GM18951 (cell line): ENCODE measurements around the gene CCDC190.

Source experiments
- POLR2A ChIP-seq: IDR thresholded peaks from 4 replicates; pipeline ENCODE4 v1.6.1; 2011; ENCODE audit warnings: mild to moderate bottlenecking; ENCODE audit not compliant: insufficient read length, insufficient read depth; ENCODE audit errors: extremely low read depth
- in situ Hi-C: fragments of 300-500 bp; cut with MboI; formaldehyde crosslinking; loops from one replicate; pipeline ENCODE4 v1.12.0; 2022; ENCODE audit warnings: low sequenced_read_pairs, mixed read lengths, inconsistent platforms; ENCODE audit not compliant: unreplicated experiment

The CCDC190 gene, protein sequence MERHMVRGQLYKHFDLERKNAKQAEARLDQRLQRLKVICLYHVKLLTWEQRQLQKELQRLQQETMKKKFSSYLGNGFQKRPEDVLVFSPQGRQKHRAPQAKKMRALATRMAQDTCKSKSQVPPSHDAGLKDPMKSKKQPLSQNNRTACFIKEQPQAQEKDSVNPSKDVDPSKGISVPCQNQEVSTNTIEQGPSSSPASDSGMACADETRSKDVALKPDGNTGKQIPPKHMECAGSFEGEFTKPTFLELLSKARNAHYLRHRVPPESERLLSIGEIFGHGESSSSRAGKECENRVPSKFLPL

DNA sequence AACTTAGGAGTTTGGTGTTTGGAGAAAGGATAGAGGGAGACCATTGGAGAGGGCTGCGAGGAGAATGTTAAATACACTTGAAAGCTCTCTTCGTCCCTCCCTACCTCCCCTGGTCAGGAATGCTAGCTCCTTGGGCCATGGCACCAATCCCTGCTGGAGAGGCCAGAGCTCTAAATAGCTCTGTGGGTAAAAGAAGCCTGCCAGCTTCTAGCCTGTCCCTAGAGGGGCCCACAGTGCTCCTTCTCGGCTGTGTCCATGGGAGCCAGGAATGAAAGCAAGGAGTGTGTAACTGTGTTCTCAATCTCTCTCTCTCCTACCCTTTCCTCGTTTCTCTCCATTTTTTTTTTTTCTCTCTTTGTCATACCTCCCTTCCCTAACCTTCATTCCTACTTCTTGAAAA is at the start of gene CCDC190:
Gene CCDC190 (minus strand): TSS at position 75 of the 400 bp plus-strand sequence. CDS start 1,529 bp downstream, outside the sequence.
- TF ChIP-seq POLR2A = no peak
- in situ Hi-C loops = loop anchor here (25.0 kb wide), 1 partner anchor 326 kb away; no protein-coding TSS in a partner anchor

DNA sequence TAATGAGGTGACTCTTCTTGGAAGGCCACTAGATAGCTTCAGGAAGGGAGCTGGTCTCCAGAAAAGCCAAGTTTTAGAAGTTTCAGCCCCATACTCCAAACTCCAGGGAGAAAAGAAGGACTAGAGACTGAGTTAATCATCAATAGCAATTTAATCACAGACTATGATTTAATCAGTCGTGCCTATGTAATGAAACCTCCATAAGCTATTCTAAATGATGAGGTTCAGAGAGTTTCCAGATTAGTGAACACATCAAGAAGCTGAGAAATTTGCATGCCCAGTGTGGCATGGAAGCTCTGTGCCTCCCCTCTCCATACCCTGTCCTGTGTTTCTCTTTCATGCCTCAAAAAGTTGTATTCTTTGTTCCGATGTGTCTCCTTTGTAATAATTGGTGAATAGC is 49.2 kb upstream of the CCDC190 start:
- no peak for TF ChIP-seq POLR2A

DNA sequence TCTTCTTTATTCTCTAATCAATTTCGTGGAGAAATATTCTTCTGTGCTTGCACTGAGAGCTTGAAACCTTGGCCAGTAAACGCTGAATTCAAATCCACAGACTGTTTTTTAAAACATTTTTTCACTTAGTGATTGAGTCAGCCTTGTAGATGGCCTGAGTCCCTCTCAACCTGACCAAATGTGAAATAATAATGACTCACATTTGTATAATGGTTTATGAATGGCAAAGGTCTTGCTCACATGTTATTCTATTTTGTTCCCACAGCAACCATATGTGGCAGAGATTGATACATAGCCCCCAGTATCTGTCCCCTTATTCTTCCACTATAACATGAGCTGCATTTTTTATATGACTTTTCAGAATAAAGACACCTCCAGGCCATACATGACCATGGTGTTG is 47.8 kb upstream of the CCDC190 start:
- TF ChIP-seq POLR2A = no peak
- in situ Hi-C loops = no loop called here

More for the DNA sequence above, 49.2 kb upstream of the CCDC190 start:
- in situ Hi-C loops = no loop called here

DNA sequence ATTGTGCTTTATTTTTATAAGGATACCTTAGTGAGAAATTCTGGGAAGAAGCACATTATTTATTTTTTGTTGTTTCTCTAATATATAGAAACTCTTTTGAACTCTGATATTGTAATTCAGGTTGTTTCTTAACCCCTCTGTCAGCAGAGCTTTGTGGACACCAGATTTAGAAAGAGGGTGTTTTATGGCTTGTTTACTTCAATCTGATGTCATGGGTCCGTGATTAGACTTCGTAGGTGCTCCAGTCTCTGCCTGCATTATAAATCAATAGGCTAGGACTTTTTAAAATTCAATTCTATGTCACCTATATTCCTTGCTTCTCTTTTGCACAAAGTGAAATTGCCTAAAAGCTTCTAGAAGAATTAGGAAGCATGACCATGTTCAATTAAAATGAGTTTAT is 47.3 kb upstream of the CCDC190 start:
- in situ Hi-C loops = no loop called here
- TF ChIP-seq POLR2A = no peak

DNA sequence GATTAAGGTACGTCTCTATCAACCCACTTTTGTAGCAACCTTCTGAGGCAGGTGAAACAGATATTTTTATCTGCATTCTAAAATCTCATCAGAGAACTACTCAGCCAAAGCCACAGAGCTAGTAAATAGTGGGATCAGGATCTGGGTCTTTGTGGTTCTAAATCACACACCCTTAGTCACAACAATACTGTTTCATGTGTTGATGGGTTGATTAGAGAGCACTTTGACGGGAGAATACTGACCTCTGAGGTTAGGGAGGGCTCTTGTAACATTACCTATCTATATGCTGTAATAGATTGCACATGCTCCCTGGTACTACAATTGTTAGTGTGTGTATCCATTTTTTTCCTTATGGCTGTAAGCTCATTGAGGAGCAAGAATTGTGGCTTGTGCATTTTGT is 45.5 kb upstream of the CCDC190 start:
- in situ Hi-C loops = no loop called here

DNA sequence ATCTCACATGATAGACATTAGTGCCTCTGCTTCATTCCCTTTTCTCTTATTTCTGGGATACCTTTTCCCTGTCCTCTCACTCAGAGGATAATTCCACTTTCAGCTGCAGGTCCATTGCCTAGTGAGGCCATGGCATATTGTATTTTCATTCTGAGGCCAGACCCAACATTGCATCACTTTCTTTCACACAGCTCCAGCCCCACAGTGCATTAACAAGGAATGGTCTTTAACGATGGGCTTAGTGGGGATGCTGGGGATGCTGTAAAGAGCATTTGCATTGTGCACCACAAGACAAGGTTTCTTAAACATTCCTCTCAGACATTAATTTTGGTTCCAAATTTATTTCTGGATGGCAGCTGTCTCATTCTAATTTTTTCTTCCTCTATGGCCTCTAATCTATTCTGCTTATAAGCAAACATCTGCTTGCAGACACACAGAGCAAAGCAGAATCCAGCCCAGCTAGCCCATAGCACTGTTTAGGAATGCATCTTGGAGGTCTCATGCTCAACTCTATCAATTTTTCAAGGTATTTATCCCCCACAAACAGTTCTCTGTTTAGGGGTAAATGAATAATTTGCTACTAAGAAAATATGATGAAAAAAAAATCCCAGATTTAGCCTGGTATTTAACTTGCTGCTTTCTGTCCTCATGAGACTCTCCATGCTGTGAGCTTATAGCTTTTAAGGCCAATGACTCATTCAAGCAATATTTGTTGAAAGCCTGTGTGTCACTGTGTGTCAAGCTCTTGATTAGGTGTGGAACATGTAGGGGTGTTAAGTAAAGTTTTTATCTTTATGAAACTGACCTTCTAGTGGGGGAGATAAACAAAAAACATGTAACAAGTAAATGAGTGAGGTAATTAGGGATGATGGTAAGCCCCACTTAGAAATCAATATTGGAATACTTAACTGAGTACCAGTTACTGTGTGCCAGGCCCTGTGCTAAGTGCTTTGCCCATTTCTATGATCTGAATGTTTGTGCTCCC is 44.5 kb upstream of the CCDC190 start:
- in situ Hi-C loops = no loop called here
- TF ChIP-seq POLR2A = no peak

More for the DNA sequence above, 45.5 kb upstream of the CCDC190 start:
- no peak for TF ChIP-seq POLR2A

DNA sequence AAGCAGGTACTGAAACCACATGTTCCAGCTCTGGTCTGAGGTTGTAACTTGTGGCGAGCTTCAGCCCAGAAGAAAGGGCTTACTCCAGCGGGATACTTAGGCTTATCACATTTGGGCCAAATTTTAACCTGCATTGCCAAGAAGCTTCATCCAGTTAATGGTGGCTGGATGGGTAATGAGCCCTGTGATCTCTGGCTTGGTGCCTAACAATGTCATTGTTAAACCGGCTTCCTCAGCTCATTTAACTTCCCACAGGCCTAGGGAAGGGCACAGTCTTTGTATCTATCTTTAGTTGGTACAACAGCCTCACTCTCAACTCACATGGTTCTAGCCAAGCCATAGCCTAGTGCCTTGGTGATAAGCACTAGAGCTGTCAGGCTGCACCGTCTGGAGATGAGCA is 43.6 kb upstream of the CCDC190 start:
- no peak for TF ChIP-seq POLR2A
- in situ Hi-C loops = no loop called here

DNA sequence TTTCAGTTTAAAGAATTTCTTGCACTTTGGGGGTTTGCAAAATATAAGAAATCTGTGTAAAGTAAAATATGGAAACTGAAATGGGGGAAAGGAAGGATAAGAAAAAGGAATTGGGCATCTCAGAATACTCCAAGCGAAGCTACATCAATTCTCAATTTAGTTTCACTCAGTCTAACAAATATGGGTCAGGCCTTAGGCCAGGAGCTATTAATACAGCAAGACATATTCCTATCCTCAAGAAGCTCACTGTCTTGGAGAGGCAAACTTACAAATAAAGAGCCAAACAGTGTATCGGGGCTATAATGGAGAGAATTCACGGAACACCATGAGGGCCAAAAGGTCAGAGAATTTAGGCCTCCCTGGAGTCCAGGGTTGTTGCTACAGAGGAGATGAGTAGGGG is 43.0 kb upstream of the CCDC190 start:
- in situ Hi-C loops = no loop called here
- TF ChIP-seq POLR2A = no peak

DNA sequence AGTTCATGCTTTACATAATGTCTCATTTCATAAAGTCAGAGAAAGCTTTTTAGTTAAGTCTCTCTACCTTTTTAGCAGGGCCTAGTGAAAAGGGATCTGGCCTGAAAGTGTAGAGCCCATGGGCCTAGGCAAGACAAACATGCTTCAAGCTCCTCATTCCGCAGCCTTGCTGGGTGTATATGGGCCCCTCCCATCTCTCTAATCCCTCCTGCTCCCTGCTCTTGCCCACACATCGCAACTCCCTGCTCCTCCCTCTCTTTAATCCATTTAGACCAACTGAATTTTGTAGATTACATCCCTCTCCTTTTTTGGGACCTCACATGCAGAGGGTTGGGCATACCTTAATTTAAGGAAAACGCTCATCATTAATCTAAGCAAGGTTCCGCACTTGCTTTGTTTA is 42.3 kb upstream of the CCDC190 start:
- TF ChIP-seq POLR2A = no peak
- in situ Hi-C loops = no loop called here

DNA sequence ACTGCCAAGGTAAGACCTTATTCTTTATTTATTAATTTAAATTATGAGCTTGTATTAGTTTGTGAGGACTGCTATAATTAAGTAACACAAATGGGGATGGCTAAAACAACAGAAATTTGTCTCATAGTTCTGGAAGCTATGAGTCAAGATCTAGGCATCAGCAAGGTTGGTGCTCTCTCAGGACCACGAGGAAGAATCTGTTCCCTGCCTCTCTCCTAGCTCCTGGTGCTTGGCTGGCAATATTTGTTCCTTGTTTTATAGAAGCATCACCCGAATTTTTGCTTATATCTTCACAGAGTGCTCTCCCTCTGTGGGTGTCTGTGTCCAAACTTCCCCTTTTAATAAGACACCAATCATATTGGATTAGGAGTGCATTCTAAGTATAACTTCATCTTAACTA is 41.4 kb upstream of the CCDC190 start:
- in situ Hi-C loops = no loop called here
- TF ChIP-seq POLR2A = no peak

DNA sequence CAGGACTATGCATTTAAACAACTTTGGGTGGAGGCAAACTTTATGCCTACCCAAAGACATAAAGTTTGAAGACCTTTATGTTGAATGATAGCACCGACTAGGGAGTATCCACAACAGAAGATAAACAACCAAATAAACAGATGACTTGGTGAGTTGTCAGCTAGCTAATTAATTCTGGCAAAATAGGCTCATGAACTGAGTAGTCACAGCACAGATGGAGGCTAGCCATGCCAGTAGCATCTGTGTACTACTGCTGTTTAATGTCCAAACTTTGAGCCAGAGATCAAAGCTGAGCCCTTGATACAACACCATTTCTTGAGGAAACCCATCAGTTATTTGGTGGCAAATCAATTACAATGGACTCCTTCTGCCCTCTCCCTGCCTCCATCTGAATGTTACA is 40.3 kb upstream of the CCDC190 start:
- in situ Hi-C loops = no loop called here
- TF ChIP-seq POLR2A = no peak

DNA sequence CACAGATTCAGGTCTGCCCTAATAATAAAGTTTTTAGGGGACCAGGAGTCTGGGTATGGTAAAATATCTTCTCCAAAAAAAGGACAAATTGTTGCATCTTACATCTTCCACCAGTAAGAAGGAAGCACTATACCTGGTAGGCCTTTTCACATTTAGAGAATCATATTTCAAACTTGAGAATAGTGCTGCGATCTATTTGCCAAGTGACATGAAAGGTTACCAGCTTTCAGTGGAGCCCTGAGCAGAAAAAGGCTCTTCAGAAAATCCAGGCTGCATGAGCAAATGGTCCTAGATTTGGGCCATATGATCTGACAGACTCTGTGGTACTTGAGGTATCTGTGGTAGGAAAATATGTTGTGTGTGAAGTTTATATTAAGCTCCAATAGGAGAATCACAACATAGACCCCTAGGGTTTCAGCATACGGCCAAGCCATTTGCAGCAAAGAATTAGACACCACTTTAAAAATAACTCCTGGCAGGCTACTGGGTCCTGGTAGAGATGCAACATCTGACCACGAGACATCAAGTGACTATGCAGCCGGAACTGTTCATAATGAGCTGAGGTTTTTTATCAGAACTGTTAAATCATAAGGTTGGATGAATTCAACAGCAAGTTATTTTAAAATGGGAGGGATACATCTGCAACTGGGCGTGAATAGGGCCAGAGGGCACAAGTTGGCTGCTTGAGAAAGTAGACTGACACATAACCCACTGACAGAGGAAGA is 38.6 kb upstream of the CCDC190 start:
- no peak for TF ChIP-seq POLR2A
- in situ Hi-C loops = no loop called here

DNA sequence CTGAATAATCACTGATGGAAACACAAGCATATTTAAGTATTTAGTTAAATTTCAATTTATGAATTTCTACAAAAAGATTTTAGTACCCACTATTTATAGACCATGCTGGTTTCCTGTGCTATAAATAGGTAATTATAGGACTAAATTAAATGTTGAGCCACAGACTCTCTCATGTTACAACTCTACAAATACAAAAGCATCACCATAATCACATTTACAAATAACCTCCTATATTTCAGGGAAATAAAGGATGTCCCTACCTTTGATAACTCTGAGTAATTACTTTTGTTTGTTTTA is 32.6 kb upstream of the CCDC190 start:
- TF ChIP-seq POLR2A = no peak
- in situ Hi-C loops = no loop called here
